Adrenal gland (tissue), 5 donors: ENCODE data around the gene SLC35E2B.
"Not testable (repeated sequence)": the region's sequence is repeated elsewhere in the genome, so short reads cannot be mapped to it uniquely, and the experiment has no call there.

ENCODE experiments used
- CTCF ChIP-seq, 6 experiments: fragments of 450-650 bp in 4 of 6; fragments of 200-600 bp in 2 of 6; sonication (generic) in 1 of 6; IDR thresholded peaks; 1 replicate in 5 of 6; 2 replicates in 1 of 6; pipeline versions ENCODE4 v1.5.1 to v1.8.0; 2016 to 2021; ENCODE audit warnings: antibody characterized with exemption in 6 of 6, mild to moderate bottlenecking in 2 of 6, moderate library complexity in 1 of 6
- POLR2A ChIP-seq, 2 donors: fragments of 450-650 bp; IDR thresholded peaks; one replicate each; pipeline ENCODE4 v1.6.1; 2017; ENCODE audit warnings: antibody characterized with exemption in 2 of 2, mild to moderate bottlenecking in 2 of 2, moderate library complexity in 1 of 2
- donor health status: DM: no; HTN: no; CAD: no.

GRCh38 chr1:1636621-1637478 lies 55.7 kb downstream of the SLC35E2B start:
- TF ChIP-seq CTCF, POLR2A (IDR thresholded peaks at IDR 0.05): not testable (repeated sequence)
